GM21737 (cell line): ENCODE measurements around the gene CEBPA.

Experiments
- ATAC-seq: cut with Tn5 transposase; IDR thresholded peaks from one replicate; pipeline ENCODE4 v1.9.1; 2021; ENCODE audit warnings: mild to moderate bottlenecking, moderate library complexity; ENCODE audit not compliant: unreplicated experiment

The CEBPA gene

GRCh38 chr19:33273881-33274662 is 28.3 kb downstream of the CEBPA start:
- no peak for ATAC-seq

GRCh38 chr19:33273065-33273736 is 29.1 kb downstream of the CEBPA start:
- ATAC-seq = no peak

GRCh38 chr19:33271246-33272021 is 30.9 kb downstream of the CEBPA start:
- ATAC-seq = no peak

- no peak for ATAC-seq
Measured at GRCh38 chr19:33270769-33271168, 31.6 kb downstream of the CEBPA start.

DNA sequence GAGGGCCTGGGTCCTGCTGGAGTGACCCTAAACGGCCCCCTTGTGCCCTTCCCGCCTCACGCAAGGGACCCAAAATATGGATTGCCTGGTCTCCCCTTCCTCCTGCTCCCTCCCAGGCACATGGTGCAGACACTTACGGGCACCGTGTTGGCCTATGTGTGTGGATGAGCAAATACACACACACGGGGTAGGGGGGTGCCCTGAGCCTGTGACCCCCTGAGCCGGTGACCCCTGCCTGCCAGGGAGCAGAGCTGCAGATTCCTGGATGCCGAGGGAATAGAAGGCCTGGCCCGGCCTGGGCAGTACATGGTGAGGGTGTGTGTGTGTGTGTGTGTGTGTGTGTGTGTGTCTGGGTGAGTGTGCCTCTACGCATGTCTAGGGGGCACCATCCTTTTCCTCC is 33.3 kb downstream of the CEBPA start:
- no peak for ATAC-seq

GRCh38 chr19:33268162-33268991 is 34.0 kb downstream of the CEBPA start:
- no peak for ATAC-seq

DNA sequence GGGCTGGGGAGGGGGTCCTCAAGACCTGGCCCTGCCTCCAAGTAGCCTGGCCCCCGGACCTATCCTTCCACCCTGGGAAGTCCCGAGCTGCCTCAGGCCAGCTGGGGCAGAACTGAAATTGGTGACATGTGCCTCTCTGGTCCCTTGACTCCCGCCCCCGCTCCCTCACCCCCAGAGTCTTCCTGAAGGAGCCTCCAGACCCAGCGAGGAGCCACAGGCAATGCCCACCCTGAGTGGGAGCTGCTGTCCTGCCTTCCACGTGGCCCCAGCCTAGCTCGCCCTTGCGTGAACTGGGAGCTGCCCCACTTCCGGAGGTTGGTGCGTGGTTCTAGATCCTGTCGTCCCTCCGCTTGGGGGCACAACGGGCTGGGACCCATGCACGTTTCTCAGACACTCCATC is 34.6 kb downstream of the CEBPA start:
- ATAC-seq = no peak

- no peak for ATAC-seq
Measured at GRCh38 chr19:33266974-33267484, 35.3 kb downstream of the CEBPA start.

DNA sequence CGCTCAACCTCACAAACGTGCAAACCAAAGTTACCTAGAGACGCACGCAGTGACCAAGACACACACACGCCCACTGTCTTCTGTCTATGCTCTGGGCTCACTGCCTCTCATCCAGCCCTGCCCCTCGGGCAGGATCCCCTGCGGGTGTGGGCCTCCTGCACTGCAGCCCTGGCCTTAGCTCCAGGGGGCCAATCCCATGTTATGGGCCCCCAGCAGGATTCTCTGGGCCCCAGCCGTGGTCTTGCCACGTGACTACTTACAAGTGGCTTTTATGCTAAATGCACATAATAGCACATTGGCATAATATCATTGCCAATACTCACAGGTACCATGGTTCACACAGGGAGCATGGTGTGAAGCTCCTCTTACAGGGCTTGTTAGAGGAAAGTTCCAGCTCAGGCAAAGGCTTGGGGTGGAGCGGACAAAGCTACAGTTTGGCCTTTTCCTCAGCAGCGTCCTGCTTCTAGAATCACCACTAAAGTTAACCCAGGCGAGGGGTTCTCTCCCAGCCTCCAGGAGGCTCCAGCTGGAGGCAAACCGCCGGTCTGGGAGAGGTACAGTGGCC is 37.4 kb downstream of the CEBPA start:
- no peak for ATAC-seq

DNA sequence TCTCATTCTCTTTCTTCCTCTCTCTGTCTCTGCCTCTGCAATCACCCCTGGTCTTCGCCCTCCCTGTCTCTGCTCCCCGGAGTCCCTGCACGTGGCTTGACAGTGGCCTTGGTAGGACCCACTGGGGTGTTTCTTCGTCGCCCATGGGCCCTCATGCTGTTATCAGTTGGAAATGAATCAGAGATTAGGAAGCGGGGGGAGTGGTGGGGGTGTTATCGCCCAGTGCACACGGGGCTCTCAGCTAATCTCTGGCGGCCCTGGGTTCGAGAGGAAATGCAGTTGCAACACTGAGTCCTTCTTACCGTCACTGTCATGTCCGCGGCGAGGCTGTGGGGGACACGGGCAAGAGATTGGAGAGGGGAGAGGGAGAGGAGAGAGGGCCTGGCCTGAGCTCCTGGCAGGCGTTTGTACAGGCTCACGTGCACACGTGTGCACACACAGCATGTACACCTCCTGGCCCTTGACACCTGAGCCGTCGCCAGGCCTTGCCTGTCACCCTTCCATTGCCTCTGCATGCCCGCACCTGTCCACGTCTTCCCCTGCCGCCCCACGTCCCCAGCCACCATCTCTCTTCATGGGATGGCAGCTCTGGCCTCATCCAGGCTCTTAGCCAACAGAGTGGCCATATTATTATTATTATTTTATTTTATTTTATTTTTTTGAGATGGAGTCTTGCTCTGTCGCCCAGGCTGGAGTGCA is 38.9 kb downstream of the CEBPA start:
- ATAC-seq = no peak

- no peak for ATAC-seq
Measured at GRCh38 chr19:33261511-33262189, 40.7 kb downstream of the CEBPA start.

- ATAC-seq = no peak
Measured at GRCh38 chr19:33260628-33261418, 41.5 kb downstream of the CEBPA start.

DNA sequence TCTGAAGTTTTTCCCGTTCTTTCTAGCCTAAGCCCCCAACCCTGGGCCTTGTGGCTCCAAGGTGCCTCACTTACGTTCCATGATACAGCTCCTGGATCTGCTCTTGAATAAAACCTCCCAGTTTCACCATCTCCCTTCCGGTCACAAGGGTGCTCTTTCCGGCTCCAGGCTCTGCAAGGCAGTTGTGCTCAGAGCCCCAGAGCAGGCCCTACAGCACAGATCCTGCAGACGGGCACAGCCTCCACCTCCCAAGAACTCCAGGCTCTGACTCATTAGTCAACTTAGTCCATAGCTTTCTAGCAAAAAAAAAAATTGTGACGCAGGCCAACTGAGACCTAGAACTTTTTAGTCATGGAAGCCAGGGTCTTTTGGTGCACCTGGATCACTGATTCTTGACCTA is 42.8 kb downstream of the CEBPA start:
- ATAC-seq = no peak

DNA sequence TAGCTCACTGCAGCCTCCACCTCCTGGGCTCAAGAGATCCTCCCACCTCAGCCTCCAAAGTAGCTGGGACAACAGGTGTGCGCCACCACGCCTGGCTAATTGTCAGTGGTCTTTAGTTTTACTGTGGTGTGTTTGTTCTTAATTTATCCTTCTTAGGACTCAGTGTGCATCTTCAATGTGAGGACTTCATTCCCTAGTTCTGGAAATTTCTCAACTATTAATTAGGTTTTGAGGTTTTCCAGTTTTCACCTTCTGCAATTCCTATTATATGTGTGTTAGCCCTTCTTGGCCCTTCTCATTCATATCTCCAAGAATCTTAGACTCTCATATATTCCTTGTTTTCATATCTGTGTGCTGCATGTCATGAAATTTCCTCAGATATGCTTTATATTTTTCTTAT is 44.5 kb downstream of the CEBPA start:
- ATAC-seq = no peak

GRCh38 chr19:33256261-33256660 is 46.1 kb downstream of the CEBPA start:
- no peak for ATAC-seq

DNA sequence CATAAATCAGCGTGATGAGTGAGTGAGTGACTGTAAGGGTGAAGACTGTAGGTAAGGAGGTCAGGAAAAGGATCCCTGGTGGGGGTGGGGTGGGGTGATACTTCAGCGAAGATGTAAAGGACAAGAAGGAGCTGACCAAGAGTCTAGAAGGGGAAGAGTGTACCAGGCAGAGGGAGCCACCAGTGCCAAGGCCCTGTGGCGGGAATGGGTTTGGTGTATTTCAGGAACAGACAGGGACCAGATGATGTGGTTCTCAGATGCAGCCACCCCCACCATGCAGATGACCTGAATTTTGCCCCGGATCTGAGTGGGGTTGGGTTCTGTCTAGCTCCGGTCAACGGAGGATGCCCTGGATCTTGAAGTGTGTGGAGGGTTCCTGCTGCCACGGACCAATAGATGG is 46.6 kb downstream of the CEBPA start:
- ATAC-seq = no peak

- no peak for ATAC-seq
Measured at GRCh38 chr19:33254245-33254824, 48.0 kb downstream of the CEBPA start.

GRCh38 chr19:33252971-33253370 is 49.4 kb downstream of the CEBPA start:
- no peak for ATAC-seq
